Measurements from ENCODE around the gene UBE2K. TPM values are rescaled to one million over a fixed set of nuclear protein-coding genes. Genes with fewer than 3 reads are reported as not detected.
A peak's percentile ranks its signal among the peaks of the same experiment; 100 is the strongest.

Gene UBE2K
- total and polyA plus RNA-seq, 12 donors: 24.0 to 74.0 (median 56.5) TPM

DNA sequence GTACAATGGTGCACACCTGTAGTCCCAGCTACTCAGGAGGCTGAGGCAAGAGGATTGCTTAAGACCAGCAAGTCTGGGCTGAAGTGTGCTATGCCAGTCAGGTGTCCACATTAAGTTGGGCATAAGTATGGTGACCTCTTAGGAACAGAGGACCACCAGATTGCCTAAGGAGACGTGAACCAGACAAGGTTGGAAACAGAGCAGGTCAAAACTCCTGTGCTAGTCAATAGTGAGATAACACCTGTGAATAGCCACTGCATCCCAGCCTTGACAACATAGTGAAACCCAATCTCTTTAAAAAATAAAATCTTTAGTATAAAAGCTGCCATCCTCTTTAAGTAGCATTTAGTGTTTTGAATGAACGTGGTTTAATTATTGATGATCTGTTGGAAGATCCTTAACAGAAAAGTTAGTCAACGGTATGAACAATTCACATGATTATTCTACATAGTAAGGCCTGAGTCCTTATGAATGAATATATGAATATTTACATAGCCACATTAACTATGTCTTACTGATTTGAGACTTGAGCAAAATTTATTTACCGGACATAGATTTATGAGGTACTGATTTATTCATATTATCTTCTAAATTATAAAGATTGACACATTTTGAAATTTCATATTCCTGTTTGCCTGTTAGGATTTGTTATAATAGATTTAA is 63.2 kb downstream of the UBE2K start:
- 95% methylated on average over 4 of the region's 4 CpGs for WGBS, 2 donors
- Histone ChIP-seq H3K4me3 (no peak overlapping the region), H3K36me3 (peaks cover 0 to 99% (median 22%) of the 10 kb centered on the region in 9 donors), H3K4me1 (no peaks in the 10 kb centered on the region), H3K27ac (no peak overlapping the region), H3K9me3 (no peaks in the 10 kb centered on the region), H3K27me3 (no peaks in the 10 kb centered on the region)
- intact Hi-C loops (cut with DNase I): loop anchor here in 1 of 10 donors (10.0 kb wide), 1 partner anchor 46 kb away; no protein-coding TSS in a partner anchor
- DNase-seq: no peak
- ATAC-seq: no peak
- TF ChIP-seq, protein P1, sequence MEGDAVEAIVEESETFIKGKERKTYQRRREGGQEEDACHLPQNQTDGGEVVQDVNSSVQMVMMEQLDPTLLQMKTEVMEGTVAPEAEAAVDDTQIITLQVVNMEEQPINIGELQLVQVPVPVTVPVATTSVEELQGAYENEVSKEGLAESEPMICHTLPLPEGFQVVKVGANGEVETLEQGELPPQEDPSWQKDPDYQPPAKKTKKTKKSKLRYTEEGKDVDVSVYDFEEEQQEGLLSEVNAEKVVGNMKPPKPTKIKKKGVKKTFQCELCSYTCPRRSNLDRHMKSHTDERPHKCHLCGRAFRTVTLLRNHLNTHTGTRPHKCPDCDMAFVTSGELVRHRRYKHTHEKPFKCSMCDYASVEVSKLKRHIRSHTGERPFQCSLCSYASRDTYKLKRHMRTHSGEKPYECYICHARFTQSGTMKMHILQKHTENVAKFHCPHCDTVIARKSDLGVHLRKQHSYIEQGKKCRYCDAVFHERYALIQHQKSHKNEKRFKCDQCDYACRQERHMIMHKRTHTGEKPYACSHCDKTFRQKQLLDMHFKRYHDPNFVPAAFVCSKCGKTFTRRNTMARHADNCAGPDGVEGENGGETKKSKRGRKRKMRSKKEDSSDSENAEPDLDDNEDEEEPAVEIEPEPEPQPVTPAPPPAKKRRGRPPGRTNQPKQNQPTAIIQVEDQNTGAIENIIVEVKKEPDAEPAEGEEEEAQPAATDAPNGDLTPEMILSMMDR (IDR thresholded peaks at IDR 0.05): no peak

- Histone ChIP-seq H3K36me3 (peaks cover 0 to 99% (median 20%) of the 10 kb centered on the region in 9 donors), H3K27ac (no peak overlapping the region), H3K4me1 (peaks cover 0 to 5% (median 0%) of the 10 kb centered on the region in 9 donors), H3K27me3 (no peaks in the 10 kb centered on the region), H3K4me3 (no peak overlapping the region), H3K9me3 (no peaks in the 10 kb centered on the region)
- intact Hi-C loops (cut with DNase I): loop anchor here in 1 of 10 donors (10.0 kb wide), 1 partner anchor 49 kb away; no protein-coding TSS in a partner anchor
- TF ChIP-seq, protein P1 (IDR thresholded peaks at IDR 0.05): no peak
- ATAC-seq: no peak
- no peak for DNase-seq
- 94% methylated on average over 9 of the region's 9 CpGs for WGBS, 2 donors
Measured at GRCh38 chr4:39763714-39764572, 66.0 kb downstream of the UBE2K start.

DNA sequence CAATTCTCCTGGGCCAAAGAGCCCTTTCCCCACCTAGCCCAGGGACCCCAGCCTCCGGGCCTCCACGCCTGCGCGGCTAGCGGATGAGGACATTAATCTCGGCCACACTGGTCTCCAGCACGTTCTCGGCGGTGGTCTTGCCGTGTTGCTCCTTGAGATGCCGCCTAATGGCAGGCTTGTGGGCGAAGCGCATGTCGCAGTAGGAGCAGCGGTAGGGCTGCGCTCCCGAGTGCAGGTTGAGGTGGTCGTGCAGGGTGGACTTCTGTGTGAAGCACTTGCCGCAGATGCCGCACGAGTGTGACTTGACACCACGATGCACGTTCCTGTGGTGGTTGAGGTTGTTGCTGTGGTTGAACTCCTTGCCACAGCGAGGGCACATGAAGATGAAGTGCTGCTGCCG is 72.1 kb downstream of the UBE2K start:
- ATAC-seq (peak in 1 of 8 donors; percentile 9), DNase-seq (no peak)
- Histone ChIP-seq H3K9me3 (no peaks in the 10 kb centered on the region), H3K4me1 (peaks cover 0 to 9% (median 0%) of the 10 kb centered on the region in 9 donors), H3K27me3 (no peaks in the 10 kb centered on the region), H3K36me3 (peaks cover 0 to 83% (median 9%) of the 10 kb centered on the region in 9 donors), H3K27ac (no peak overlapping the region), H3K4me3 (no peak overlapping the region)
- TF ChIP-seq, protein P1 (IDR thresholded peaks at IDR 0.05): no peak
- intact Hi-C loops (cut with DNase I): no loop called here
- WGBS, 2 donors: 97 to 98% methylated on average over 25 of the region's 25 CpGs

DNA sequence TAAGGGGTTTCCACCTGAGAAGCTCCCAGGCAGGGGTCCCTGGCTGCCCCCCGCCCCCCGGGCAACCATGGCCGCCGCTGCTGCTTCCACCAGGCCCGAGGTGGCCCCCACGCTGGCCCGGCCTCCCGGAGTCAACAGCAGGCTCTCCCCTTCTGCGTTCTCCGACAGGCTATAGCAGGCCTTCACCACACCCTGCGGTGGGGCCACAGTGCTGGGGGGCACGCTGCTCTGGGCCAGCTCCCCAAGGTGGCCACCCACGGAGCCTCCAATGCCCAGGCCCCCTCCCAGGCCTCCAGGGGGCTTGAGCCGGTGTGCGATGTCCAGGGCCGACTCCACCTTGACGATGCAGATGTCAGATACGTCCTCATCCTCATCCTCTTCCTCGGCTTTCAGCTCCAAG is 72.5 kb downstream of the UBE2K start:
- intact Hi-C loops (cut with DNase I): no loop called here
- Histone ChIP-seq H3K9me3 (no peaks in the 10 kb centered on the region), H3K4me3 (no peak overlapping the region), H3K36me3 (peaks cover 0 to 83% (median 5%) of the 10 kb centered on the region in 9 donors), H3K4me1 (peaks cover 0 to 9% (median 0%) of the 10 kb centered on the region in 9 donors), H3K27ac (no peak overlapping the region), H3K27me3 (no peaks in the 10 kb centered on the region)
- no peak for DNase-seq
- ATAC-seq: peak in 5 of 8 donors; percentile 17 to 61 (median 34)
- 96 to 100% methylated on average over 19 of the region's 19 CpGs for WGBS, 2 donors
- TF ChIP-seq, protein P1 (IDR thresholded peaks at IDR 0.05): no peak

All from heart right ventricle (tissue), 16 donors.